Adipocyte (in vitro differentiated cells): ENCODE measurements around the gene ACTL9.
"Not testable (repeated sequence)": the region's sequence is repeated elsewhere in the genome, so short reads cannot be mapped to it uniquely, and the experiment has no call there.

Experiments used
- DNase-seq: peaks from one replicate; pipeline ENCODE4 v3.0.0-alpha.2; 2015; ENCODE audit warnings: low read depth
- H3K27me3 ChIP-seq: replicated peaks from 2 replicates; pipeline ENCODE4 v1.7.0; 2013; ENCODE audit warnings: mild to moderate bottlenecking, low read length, moderate library complexity; ENCODE audit not compliant: control insufficient read depth, insufficient read depth
- H3K36me3 ChIP-seq: 2 replicates; pipeline ENCODE4 v1.7.0; 2013; ENCODE audit warnings: low read length, mild to moderate bottlenecking, moderate library complexity; ENCODE audit not compliant: control insufficient read depth, insufficient read depth, severe bottlenecking
- H3K4me1 ChIP-seq: 2 replicates; pipeline ENCODE4 v1.7.0; 2013; ENCODE audit warnings: mild to moderate bottlenecking, low read length, moderate library complexity; ENCODE audit not compliant: control insufficient read depth, insufficient read depth
- H3K4me3 ChIP-seq: 2 replicates; pipeline ENCODE4 v1.7.0; 2013; ENCODE audit warnings: mild to moderate bottlenecking, low read length, moderate library complexity
- H3K9ac ChIP-seq: 2 replicates; pipeline ENCODE4 v1.7.0; 2013; ENCODE audit warnings: mild to moderate bottlenecking, low read length, moderate library complexity
- H3K9me3 ChIP-seq: 2 replicates; pipeline ENCODE4 v1.7.0; 2013; ENCODE audit warnings: mild to moderate bottlenecking, low read length, moderate library complexity; ENCODE audit not compliant: control insufficient read depth

Gene ACTL9, protein sequence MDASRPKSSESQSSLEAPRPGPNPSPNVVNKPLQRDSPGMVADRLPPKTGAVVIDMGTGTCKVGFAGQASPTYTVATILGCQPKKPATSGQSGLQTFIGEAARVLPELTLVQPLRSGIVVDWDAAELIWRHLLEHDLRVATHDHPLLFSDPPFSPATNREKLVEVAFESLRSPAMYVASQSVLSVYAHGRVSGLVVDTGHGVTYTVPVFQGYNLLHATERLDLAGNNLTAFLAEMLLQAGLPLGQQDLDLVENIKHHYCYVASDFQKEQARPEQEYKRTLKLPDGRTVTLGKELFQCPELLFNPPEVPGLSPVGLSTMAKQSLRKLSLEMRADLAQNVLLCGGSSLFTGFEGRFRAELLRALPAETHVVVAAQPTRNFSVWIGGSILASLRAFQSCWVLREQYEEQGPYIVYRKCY

DNA sequence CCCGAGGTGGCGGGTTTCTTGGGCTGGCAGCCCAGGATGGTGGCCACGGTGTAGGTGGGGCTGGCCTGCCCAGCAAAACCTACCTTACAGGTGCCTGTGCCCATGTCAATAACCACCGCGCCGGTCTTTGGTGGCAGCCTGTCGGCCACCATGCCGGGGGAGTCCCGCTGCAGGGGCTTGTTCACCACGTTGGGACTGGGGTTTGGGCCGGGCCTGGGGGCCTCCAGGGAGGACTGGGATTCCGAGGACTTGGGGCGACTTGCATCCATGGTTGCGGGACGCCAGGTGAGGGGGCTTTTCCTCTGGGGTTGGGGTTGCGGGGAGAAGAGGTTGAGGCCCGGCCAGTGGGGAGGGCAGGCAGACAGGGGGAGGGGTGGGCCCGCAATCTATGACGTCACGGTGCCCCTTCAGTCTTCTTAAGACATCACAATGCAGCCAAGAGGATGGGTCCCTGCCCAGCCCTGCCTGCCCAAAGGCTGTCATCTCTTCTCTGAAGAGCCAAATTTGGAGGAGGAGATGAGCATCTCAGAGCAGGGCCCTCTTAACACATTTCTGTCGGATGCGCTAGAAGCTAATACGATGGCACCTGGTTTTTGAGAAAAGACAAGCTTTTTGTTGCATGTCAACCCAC lies at the start of gene ACTL9:
ACTL9 (minus strand) TSS at position 363 of the 631 bp plus-strand sequence; CDS start at position 269, 94 bp downstream.
- Histone ChIP-seq H3K4me3 (no peak within 1 kb of the TSS), H3K36me3 (no peaks in the 10 kb centered on the region), H3K4me1 (no peaks in the 10 kb centered on the region), H3K27me3 (peaks cover 11% of the 10 kb centered on the region), H3K9ac (no peak within 1 kb of the TSS), H3K9me3 (no peaks in the 10 kb centered on the region)
- no peak for DNase-seq

DNA sequence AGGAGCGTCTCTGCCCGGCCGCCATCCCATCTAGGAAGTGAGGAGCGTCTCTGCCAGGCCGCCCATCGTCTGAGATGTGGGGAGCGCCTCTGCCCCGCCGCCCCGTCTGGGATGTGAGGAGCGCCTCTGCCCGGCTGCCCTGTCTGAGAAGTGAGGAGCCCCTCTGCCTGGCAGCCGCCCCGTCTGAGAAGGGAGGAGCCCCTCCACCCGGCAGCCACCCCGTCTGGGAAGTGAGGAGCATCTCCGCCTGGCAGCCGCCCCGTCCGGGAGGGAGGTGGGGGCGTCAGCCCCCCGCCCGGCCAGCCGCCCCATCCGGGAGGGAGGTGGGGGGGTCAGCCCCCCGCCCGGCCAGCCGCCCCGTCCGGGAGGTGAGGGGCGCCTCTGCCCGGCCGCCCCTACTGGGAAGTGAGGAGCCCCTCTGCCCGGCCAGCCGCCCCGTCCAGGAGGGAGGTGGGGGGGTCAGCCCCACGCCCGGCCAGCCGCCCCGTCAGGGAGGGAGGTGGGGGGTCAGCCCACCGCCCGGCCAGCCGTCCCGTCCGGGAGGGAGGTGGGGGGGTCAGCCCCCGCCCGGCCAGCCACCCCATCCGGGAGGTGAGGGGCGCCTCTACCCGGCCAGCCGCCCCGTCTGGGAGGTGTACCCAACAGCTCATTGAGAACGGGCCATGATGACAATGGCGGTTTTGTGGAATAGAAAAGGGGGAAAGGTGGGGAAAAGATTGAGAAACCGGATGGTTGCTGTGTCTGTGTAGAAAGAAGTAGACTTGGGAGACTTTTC lies 40.9 kb upstream of the ACTL9 start:
- DNase-seq, H3K9me3 ChIP-seq, H3K9ac ChIP-seq: not testable (repeated sequence)

DNA sequence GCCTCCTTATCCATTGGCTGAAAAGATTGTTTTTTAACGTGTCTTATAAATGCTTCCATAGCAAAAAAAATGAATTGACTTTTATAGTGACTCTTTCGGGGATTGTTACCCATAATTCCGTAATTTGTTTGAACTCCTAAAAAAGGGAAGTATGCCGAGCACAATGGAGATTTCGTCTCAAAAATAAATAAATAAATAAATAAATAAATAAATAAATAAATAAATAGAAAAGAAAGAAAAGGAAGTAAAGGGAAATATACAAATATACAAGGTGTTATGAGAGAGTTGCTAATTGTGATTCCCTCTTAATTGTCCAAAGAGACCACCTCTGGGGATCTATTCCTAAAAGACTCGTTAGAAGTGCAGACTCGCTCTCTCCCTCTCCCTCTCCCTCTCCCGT lies 39.8 kb upstream of the ACTL9 start:
- Histone ChIP-seq H3K27me3 (no peaks in the 10 kb centered on the region), H3K4me3 (no peak overlapping the region), H3K9me3 (no peaks in the 10 kb centered on the region), H3K9ac (no peak overlapping the region), H3K4me1 (no peaks in the 10 kb centered on the region), H3K36me3 (no peaks in the 10 kb centered on the region)
- no peak for DNase-seq

More for the DNA sequence above, 40.9 kb upstream of the ACTL9 start:
- H3K27me3 ChIP-seq, H3K4me3 ChIP-seq, H3K36me3 ChIP-seq, H3K4me1 ChIP-seq: not testable (repeated sequence)

DNA sequence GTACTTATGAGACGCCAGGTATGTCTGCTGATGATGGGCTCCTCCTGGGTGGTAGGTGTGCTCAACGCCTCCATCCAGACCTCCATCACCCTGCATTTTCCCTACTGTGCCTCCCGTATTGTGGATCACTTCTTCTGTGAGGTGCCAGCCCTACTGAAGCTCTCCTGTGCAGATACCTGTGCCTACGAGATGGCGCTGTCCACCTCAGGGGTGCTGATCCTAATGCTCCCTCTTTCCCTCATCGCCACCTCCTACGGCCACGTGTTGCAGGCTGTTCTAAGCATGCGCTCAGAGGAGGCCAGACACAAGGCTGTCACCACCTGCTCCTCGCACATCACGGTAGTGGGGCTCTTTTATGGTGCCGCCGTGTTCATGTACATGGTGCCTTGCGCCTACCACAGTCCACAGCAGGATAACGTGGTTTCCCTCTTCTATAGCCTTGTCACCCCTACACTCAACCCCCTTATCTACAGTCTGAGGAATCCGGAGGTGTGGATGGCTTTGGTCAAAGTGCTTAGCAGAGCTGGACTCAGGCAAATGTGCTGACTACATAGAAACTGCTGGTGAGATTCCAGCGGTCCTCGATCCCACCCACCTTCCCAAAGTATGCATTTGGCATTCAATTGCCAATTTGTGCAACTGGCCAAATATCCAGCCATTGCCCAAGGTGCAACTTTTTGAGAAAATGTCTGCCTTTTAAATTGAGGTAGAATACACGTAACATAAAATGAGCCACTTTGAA lies 33.0 kb upstream of the ACTL9 start:
- no peaks in the 10 kb centered on the region for H3K9me3 ChIP-seq
- no peak overlapping the region for H3K4me3 ChIP-seq
- H3K9ac ChIP-seq = no peak overlapping the region
- no peak for DNase-seq
- H3K27me3 ChIP-seq = no peaks in the 10 kb centered on the region
- H3K36me3 ChIP-seq = no peaks in the 10 kb centered on the region
- H3K4me1 ChIP-seq = no peaks in the 10 kb centered on the region

DNA sequence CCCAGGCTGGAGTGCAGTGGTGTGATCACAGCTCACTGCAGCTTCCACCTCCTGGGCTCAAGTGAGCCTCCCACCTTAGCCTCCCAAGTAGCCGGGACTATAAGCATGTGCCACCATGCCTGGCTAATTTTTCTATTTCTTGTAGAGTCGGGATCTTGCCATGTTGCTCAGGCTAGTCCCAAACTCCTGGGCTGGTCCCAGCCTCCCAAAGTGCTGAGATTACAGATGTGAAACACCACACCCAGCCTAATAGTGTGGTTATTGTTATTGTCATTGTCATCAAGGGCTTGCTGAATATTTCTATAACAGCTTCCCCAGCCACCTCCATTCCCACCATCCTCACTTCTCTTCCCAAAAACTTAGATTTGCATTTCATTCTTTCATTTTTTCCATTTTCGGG lies 25.7 kb upstream of the ACTL9 start:
- Histone ChIP-seq H3K4me1 (no peaks in the 10 kb centered on the region), H3K27me3 (no peaks in the 10 kb centered on the region), H3K4me3 (no peak overlapping the region), H3K9ac (no peak overlapping the region), H3K9me3 (peaks cover 1% of the 10 kb centered on the region), H3K36me3 (no peaks in the 10 kb centered on the region)
- no peak for DNase-seq

DNA sequence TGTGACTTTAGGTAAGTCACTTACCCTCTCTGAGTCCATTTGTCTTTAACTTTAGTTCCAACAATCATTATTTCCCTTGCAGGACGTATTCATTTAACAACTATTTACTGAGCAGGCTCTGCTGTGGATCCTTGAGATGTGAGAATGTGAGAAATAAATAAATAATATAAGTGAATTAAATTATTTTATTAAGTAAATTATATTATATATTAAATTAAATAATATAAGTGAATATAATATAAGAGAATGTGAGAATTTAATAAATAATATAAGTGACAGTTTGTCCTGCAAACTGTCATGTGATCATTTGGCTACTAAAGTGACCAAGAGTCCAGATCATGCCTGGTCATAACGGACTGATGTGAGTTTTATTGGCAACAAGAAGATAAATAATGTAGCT lies 23.4 kb upstream of the ACTL9 start:
- Histone ChIP-seq H3K4me1 (no peaks in the 10 kb centered on the region), H3K9me3 (peaks cover 7% of the 10 kb centered on the region), H3K27me3 (no peaks in the 10 kb centered on the region)

DNA sequence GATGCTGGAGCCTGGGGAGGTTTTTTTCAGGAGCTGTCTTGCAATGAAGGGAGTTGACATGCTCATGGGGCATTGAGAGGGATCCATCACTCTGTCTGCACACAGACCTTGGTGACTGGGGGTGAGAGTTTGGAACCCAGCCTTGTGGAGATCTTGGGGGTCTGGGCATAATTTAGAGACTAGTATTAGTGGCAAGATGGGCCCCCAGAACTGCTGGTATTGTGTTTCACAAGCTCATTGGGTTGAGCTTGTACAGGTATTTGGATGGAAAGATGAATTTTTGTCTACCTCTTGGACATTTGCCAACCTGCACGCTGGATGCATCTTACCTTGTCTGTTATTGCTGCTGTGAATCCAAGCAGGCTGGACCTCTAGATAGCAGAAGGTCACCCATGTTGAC lies 22.7 kb upstream of the ACTL9 start, which contains the start of gene OR2Z1:
OR2Z1 (plus strand) TSS at position 301 of the 400 bp plus-strand sequence. CDS start 9,395 bp downstream, outside the sequence.
- H3K9me3 ChIP-seq = peaks cover 7% of the 10 kb centered on the region
- H3K4me1 ChIP-seq = no peaks in the 10 kb centered on the region
- H3K27me3 ChIP-seq = no peaks in the 10 kb centered on the region
- DNase-seq = no peak
- H3K4me3 ChIP-seq = no peak within 1 kb of the TSS
- no peak within 1 kb of the TSS for H3K9ac ChIP-seq
- no peaks in the 10 kb centered on the region for H3K36me3 ChIP-seq

More for the DNA sequence above, 23.4 kb upstream of the ACTL9 start:
- H3K9ac ChIP-seq = no peak overlapping the region
- no peak for DNase-seq
- no peak overlapping the region for H3K4me3 ChIP-seq
- H3K36me3 ChIP-seq = no peaks in the 10 kb centered on the region

DNA sequence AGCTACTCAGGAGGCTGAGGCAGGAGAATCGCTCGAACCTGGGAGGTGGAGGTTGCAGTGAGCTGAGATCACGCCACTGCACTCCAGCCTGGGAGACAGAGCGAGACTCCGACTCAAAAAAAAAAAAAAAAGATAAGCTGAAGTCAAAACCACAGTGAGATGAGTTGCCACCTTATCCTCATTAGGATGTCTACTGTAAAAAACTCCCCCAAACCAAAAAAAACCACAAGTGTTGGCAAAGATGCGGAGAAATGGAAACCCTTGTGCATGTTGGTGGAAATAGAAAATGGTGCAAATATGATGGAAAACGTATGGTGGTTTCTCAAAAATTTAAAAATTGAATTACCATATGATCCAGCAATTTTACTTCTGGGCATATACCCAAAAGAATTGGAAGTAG lies 11.7 kb upstream of the ACTL9 start:
- not testable (repeated sequence) for H3K36me3 ChIP-seq, DNase-seq

DNA sequence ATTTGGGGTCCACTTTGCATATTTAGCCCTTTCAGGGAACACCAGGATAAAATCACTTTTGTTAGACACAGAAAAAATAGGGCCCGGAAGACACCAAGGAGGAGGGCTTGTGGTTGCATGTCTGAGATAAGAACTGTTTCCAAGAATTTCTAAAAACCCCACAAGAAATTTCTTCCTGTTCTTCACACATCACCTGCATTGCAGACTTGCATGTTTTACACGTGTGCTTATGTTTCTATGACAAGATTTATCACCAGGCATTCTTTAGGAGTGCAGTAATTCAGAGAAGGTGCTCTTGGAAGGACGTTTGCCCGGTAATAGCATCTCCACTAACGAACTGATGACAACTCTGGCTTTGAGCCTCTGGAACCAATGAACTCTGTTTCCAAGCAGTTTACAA lies 7.1 kb upstream of the ACTL9 start:
- no peak for DNase-seq
- Histone ChIP-seq H3K36me3 (no peaks in the 10 kb centered on the region), H3K9ac (no peak overlapping the region), H3K9me3 (no peaks in the 10 kb centered on the region), H3K4me3 (no peak overlapping the region), H3K4me1 (no peaks in the 10 kb centered on the region), H3K27me3 (no peaks in the 10 kb centered on the region)

More for the DNA sequence above, 11.7 kb upstream of the ACTL9 start:
- not testable (repeated sequence) for H3K27me3 ChIP-seq, H3K4me1 ChIP-seq, H3K9ac ChIP-seq, H3K4me3 ChIP-seq
- H3K9me3 ChIP-seq = peaks cover 11% of the 10 kb centered on the region

DNA sequence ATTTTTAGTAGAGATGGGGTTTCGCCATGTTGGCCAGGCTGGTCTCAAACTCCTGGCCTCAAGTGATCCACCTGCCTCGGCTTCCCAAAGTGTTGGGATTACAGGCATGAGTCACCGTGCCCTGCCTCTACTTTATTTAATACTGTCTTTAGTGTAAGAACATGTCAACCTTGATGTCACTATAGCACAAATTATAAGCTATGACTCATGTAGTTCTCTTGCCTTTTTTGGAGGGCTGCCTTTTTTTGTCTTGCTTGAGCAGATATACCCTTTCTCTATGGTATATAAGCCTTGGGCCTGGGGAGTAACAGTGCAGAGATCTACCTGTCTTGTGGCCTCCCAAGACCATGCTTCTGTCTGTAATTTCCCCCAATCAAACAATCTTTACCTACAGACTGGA lies 6.7 kb upstream of the ACTL9 start:
- H3K9ac ChIP-seq, H3K4me1 ChIP-seq, DNase-seq: not testable (repeated sequence)

More for the DNA sequence above, 6.7 kb upstream of the ACTL9 start:
- H3K4me3 ChIP-seq, H3K27me3 ChIP-seq, H3K36me3 ChIP-seq, H3K9me3 ChIP-seq: not testable (repeated sequence)
